Loucy (cell line): Measurements from ENCODE around the gene GLRX.

Experiments used
- H2AFZ ChIP-seq: fragments of 200-600 bp; sonication (generic); 2 replicates; pipeline ENCODE4 v1.6.0; 2016; ENCODE audit warnings: antibody characterized with exemption, mild to moderate bottlenecking, low read length, moderate library complexity
- H3F3A ChIP-seq: fragments of 200-600 bp; 2 replicates; pipeline ENCODE4 v1.6.0; 2016; ENCODE audit warnings: antibody characterized with exemption, low read depth, mild to moderate bottlenecking
- H3K27me3 ChIP-seq: fragments of 200-600 bp; sonication (generic); 2 replicates; pipeline ENCODE4 v1.6.1; 2014; ENCODE audit warnings: low read length, mild to moderate bottlenecking; ENCODE audit not compliant: insufficient read depth, poor library complexity, severe bottlenecking
- H3K36me3 ChIP-seq: fragments of 200-600 bp; sonication (generic); 2 replicates; pipeline ENCODE4 v1.6.1; 2016; ENCODE audit warnings: low read length; ENCODE audit not compliant: insufficient read depth
- H3K4me1 ChIP-seq: fragments of 200-600 bp; sonication (generic); 2 replicates; pipeline ENCODE4 v1.5.1; 2014; ENCODE audit warnings: low read length, mild to moderate bottlenecking; ENCODE audit not compliant: insufficient read depth, poor library complexity, severe bottlenecking
- H3K4me2 ChIP-seq: fragments of 200-600 bp; sonication (generic); 2 replicates; pipeline ENCODE4 v1.6.0; 2014; ENCODE audit warnings: antibody characterized with exemption, low read length, low read depth, mild to moderate bottlenecking; ENCODE audit not compliant: poor library complexity, severe bottlenecking
- H3K4me3 ChIP-seq: fragments of 200-600 bp; sonication (generic); 2 replicates; pipeline ENCODE4 v1.5.1; 2014; ENCODE audit warnings: low read length, mild to moderate bottlenecking, mixed read lengths; ENCODE audit not compliant: poor library complexity, severe bottlenecking
- H3K79me2 ChIP-seq: fragments of 200-600 bp; sonication (generic); 2 replicates; pipeline ENCODE4 v1.6.1; 2014; ENCODE audit warnings: low read length; ENCODE audit not compliant: insufficient read depth
- H3K9ac ChIP-seq: fragments of 200-600 bp; sonication (generic); 2 replicates; pipeline ENCODE4 v1.6.0; 2014; ENCODE audit warnings: mild to moderate bottlenecking, low read depth, low read length, moderate library complexity; ENCODE audit not compliant: poor library complexity, severe bottlenecking
- H3K9me2 ChIP-seq: fragments of 200-600 bp; sonication (generic); replicated peaks from 2 replicates; pipeline ENCODE4 v1.6.1; 2016; ENCODE audit warnings: low read depth, low read length, mixed read lengths
- H3K9me3 ChIP-seq: fragments of 200-600 bp; sonication (generic); 2 replicates; pipeline ENCODE4 v1.6.1; 2014; ENCODE audit warnings: mild to moderate bottlenecking, antibody characterized with exemption, low read length, low read depth; ENCODE audit not compliant: insufficient read depth
- H4K20me1 ChIP-seq: fragments of 200-600 bp; sonication (generic); 2 replicates; pipeline ENCODE4 v1.6.0; 2014; ENCODE audit warnings: antibody characterized with exemption, low read length, mild to moderate bottlenecking; ENCODE audit not compliant: insufficient read depth, poor library complexity, severe bottlenecking
- CTCF ChIP-seq: fragments of 200-600 bp; sonication (generic); conservative IDR thresholded peaks from 2 replicates; pipeline ENCODE4 v1.5.1; 2014; ENCODE audit warnings: mild to moderate bottlenecking, antibody characterized with exemption, low read length
- EZH2phosphoT487 ChIP-seq: fragments of 200-600 bp; IDR thresholded peaks from 2 replicates; pipeline ENCODE4 v1.6.1; 2018; ENCODE audit warnings: antibody characterized with exemption, mild to moderate bottlenecking, moderate library complexity, borderline replicate concordance

The GLRX gene

GRCh38 chr5:95770830-95771708 is 51.5 kb downstream of the GLRX start:
- no peaks in the 10 kb centered on the region; the same call in 1 of the 2 replicates for H3F3A ChIP-seq
- H3K9me3 ChIP-seq: no peaks in the 10 kb centered on the region
- H3K36me3 ChIP-seq: peaks cover 13% of the 10 kb centered on the region; the same call in 1 of the 2 replicates
- H3K4me1 ChIP-seq: peaks cover 15% of the 10 kb centered on the region
- no peak overlapping the region for H3K4me3 ChIP-seq
- no peak overlapping the region for H3K9ac ChIP-seq
- H3K27me3 ChIP-seq: no peaks in the 10 kb centered on the region
- TF ChIP-seq CTCF: no peak
- TF ChIP-seq EZH2phosphoT487: no peak
- H4K20me1 ChIP-seq: no peaks in the 10 kb centered on the region
- H3K79me2 ChIP-seq: no peaks in the 10 kb centered on the region
- no peaks in the 10 kb centered on the region for H3K9me2 ChIP-seq
- H3K4me2 ChIP-seq: no peak overlapping the region
- H2AFZ ChIP-seq: no peak overlapping the region

- Histone ChIP-seq H3K4me3 (no peak overlapping the region), H2AFZ (no peak overlapping the region), H3K4me2 (no peak overlapping the region), H3K36me3 (peaks cover 13% of the 10 kb centered on the region; the same call in 1 of the 2 replicates), H3K9me3 (no peaks in the 10 kb centered on the region), H3K4me1 (peaks cover 11% of the 10 kb centered on the region), H4K20me1 (no peaks in the 10 kb centered on the region), H3F3A (no peaks in the 10 kb centered on the region; the same call in 1 of the 2 replicates), H3K9me2 (no peaks in the 10 kb centered on the region), H3K79me2 (no peaks in the 10 kb centered on the region), H3K9ac (no peak overlapping the region), H3K27me3 (no peaks in the 10 kb centered on the region)
- no peak for TF ChIP-seq EZH2phosphoT487
- TF ChIP-seq CTCF: no peak
Observed at GRCh38 chr5:95768731-95769130, 53.8 kb downstream of the GLRX start.

GRCh38 chr5:95763941-95764340 is 58.6 kb downstream of the GLRX start:
- H4K20me1 ChIP-seq: no peaks in the 10 kb centered on the region
- H3K27me3 ChIP-seq: no peaks in the 10 kb centered on the region
- H2AFZ ChIP-seq: no peak overlapping the region
- peaks cover 7% of the 10 kb centered on the region; the same call in 1 of the 2 replicates for H3K36me3 ChIP-seq
- H3K79me2 ChIP-seq: no peaks in the 10 kb centered on the region
- H3F3A ChIP-seq: no peaks in the 10 kb centered on the region
- H3K9ac ChIP-seq: no peak overlapping the region
- TF ChIP-seq CTCF: no peak
- TF ChIP-seq EZH2phosphoT487: no peak
- no peak overlapping the region for H3K4me3 ChIP-seq
- peaks cover 35% of the 10 kb centered on the region for H3K4me1 ChIP-seq
- no peaks in the 10 kb centered on the region for H3K9me2 ChIP-seq
- H3K9me3 ChIP-seq: no peaks in the 10 kb centered on the region
- no peak overlapping the region for H3K4me2 ChIP-seq
